H1 (cell line): Measurements from ENCODE around the gene MVD.

Experiments used
- CHD1 ChIP-seq: IDR thresholded peaks from 2 replicates; pipeline ENCODE4 v1.6.1; 2012; ENCODE audit warnings: low read depth, low read length, improper control_type of control experiment
- CHD2 ChIP-seq: IDR thresholded peaks from 2 replicates; pipeline ENCODE4 v1.6.1; 2012; ENCODE audit warnings: low read length, improper control_type of control experiment
- EP300 ChIP-seq, 2 experiments: IDR thresholded peaks; 1 replicate in 1 of 2; 2 replicates in 1 of 2; pipeline ENCODE4 v1.6.1; 2011 to 2012; ENCODE audit warnings: low read depth in 2 of 2, low read length in 2 of 2, mild to moderate bottlenecking in 2 of 2, borderline replicate concordance in 1 of 2, inconsistent platforms in 1 of 2, moderate library complexity in 1 of 2
- FOSL1 ChIP-seq: IDR thresholded peaks from 2 replicates; pipeline ENCODE4 v1.6.1; 2011; ENCODE audit warnings: mild to moderate bottlenecking, low read depth, low read length, moderate library complexity; ENCODE audit not compliant: insufficient read depth
- GABPA ChIP-seq: IDR thresholded peaks from 2 replicates; pipeline ENCODE4 v1.6.1; 2011; ENCODE audit warnings: mild to moderate bottlenecking, low read length, moderate library complexity, borderline replicate concordance; ENCODE audit not compliant: insufficient read depth
- RAD21 ChIP-seq, 2 experiments: IDR thresholded peaks in 1 of 2; conservative IDR thresholded peaks in 1 of 2; 2 replicates each; pipeline ENCODE4 v1.6.1; 2011; ENCODE audit warnings: low read depth in 2 of 2, low read length in 2 of 2, improper control_type of control experiment in 1 of 2, inconsistent platforms in 1 of 2, mild to moderate bottlenecking in 1 of 2, moderate library complexity in 1 of 2
- SP1 ChIP-seq: IDR thresholded peaks from 2 replicates; pipeline ENCODE4 v1.6.1; 2011; ENCODE audit warnings: low read depth, low read length
- TF ChIP-seq, protein P1 (sequence below): IDR thresholded peaks from 2 replicates; pipeline ENCODE4 v1.6.1; 2012; ENCODE audit warnings: low read length, inconsistent platforms
- TF ChIP-seq, protein P2 (sequence below), 3 experiments: IDR thresholded peaks; 1 replicate in 2 of 3; 2 replicates in 1 of 3; pipeline versions ENCODE4 v1.5.1 to v1.6.1; 2011; ENCODE audit warnings: low read length in 3 of 3, mild to moderate bottlenecking in 3 of 3, inconsistent platforms in 2 of 3, low read depth in 1 of 3, moderate library complexity in 1 of 3; ENCODE audit not compliant: insufficient read depth in 1 of 3; ENCODE audit errors: control extremely low read depth in 1 of 3

DNA sequence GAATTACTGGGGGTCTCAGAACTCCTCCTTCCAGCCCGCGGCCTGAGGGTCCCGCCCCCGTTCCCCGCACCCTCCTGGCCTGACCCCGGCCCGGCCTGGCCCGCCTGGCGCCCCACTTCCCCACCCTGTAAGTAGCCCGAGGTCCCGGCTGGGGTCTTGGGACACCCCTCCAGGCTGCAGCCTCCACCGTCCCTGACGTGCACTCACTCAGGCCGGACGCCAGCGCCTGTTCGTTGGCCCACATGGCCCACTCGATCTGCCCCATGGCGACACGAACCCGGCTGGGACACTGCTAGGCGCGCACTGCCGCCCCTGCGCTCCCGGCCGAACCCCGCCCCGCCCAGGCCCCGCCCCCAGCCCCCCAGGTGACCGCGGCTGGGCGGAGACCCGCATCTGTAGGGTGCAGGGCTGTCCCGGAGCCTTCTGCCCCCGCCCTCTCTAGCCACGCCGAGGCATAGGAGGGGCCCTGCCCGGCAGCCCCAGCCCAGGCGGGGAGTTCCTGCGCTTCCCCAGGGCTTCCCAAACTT lies 12.1 kb downstream of the MVD start, which contains the start of gene CYBA:
- TF ChIP-seq SP1 (no peak), FOSL1 (no peak), CHD1 (no peak), CHD2 (no peak), EP300 (IDR thresholded peaks at IDR 0.05; ENCODE audit: borderline replicate concordance in 1 of 2, low read depth in 2 of 2, low read length in 2 of 2) (no peak), RAD21 (IDR thresholded peaks at IDR 0.05 in 1 of 2, conservative IDR thresholded peaks at IDR 0.05 in 1 of 2; ENCODE audit: low read depth in 2 of 2, low read length in 2 of 2) (no peak), GABPA (no peak)
- TF ChIP-seq, protein P1, sequence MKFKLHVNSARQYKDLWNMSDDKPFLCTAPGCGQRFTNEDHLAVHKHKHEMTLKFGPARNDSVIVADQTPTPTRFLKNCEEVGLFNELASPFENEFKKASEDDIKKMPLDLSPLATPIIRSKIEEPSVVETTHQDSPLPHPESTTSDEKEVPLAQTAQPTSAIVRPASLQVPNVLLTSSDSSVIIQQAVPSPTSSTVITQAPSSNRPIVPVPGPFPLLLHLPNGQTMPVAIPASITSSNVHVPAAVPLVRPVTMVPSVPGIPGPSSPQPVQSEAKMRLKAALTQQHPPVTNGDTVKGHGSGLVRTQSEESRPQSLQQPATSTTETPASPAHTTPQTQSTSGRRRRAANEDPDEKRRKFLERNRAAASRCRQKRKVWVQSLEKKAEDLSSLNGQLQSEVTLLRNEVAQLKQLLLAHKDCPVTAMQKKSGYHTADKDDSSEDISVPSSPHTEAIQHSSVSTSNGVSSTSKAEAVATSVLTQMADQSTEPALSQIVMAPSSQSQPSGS = no peak
- TF ChIP-seq, protein P2, sequence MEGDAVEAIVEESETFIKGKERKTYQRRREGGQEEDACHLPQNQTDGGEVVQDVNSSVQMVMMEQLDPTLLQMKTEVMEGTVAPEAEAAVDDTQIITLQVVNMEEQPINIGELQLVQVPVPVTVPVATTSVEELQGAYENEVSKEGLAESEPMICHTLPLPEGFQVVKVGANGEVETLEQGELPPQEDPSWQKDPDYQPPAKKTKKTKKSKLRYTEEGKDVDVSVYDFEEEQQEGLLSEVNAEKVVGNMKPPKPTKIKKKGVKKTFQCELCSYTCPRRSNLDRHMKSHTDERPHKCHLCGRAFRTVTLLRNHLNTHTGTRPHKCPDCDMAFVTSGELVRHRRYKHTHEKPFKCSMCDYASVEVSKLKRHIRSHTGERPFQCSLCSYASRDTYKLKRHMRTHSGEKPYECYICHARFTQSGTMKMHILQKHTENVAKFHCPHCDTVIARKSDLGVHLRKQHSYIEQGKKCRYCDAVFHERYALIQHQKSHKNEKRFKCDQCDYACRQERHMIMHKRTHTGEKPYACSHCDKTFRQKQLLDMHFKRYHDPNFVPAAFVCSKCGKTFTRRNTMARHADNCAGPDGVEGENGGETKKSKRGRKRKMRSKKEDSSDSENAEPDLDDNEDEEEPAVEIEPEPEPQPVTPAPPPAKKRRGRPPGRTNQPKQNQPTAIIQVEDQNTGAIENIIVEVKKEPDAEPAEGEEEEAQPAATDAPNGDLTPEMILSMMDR (IDR thresholded peaks at IDR 0.05; ENCODE audit: control extremely low read depth in 1 of 3, insufficient read depth in 1 of 3, low read depth in 1 of 3, low read length in 3 of 3) = no peak
